Hepatocyte (in vitro differentiated cells): ENCODE results near the gene PPP1R1B.

ENCODE experiments used
- EZH2 ChIP-seq: fragments of 200-600 bp; sonication (generic); IDR thresholded peaks from 2 replicates; pipeline ENCODE4 v1.6.1; 2016; ENCODE audit warnings: antibody characterized with exemption, mild to moderate bottlenecking, borderline replicate concordance
- EZH2phosphoT487 ChIP-seq: fragments of 200-600 bp; sonication (generic); IDR thresholded peaks from one replicate; pipeline ENCODE4 v1.6.1; 2018; ENCODE audit warnings: antibody characterized with exemption, mild to moderate bottlenecking, low read depth, moderate library complexity; ENCODE audit not compliant: unreplicated experiment, severe bottlenecking
- TF ChIP-seq, protein P1 (sequence below): fragments of 200-600 bp; sonication (generic); IDR thresholded peaks from 2 replicates; pipeline ENCODE4 v1.5.1; 2016; ENCODE audit warnings: antibody characterized with exemption, mild to moderate bottlenecking; ENCODE audit not compliant: poor library complexity

DNA sequence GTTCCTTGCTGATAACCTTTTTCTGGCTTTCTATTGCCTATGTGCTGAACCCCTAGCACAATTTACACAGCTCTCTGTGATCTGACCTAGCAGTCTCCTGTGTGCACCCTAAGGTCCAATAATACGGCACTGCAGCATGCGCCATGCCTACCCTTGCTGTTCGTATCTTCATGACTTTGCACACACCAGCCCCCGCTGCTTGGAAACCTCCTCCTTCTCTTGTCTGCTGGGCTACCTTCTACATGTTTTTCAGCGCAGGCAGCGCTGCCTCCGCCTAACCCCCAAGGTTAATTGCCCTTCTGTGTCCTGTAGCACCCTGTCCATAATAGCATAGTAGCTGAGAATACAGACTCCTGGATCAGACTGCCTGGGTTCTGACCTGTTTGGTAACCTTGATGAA, 11.6 kb downstream of the PPP1R1B start:
- TF ChIP-seq, protein P1, sequence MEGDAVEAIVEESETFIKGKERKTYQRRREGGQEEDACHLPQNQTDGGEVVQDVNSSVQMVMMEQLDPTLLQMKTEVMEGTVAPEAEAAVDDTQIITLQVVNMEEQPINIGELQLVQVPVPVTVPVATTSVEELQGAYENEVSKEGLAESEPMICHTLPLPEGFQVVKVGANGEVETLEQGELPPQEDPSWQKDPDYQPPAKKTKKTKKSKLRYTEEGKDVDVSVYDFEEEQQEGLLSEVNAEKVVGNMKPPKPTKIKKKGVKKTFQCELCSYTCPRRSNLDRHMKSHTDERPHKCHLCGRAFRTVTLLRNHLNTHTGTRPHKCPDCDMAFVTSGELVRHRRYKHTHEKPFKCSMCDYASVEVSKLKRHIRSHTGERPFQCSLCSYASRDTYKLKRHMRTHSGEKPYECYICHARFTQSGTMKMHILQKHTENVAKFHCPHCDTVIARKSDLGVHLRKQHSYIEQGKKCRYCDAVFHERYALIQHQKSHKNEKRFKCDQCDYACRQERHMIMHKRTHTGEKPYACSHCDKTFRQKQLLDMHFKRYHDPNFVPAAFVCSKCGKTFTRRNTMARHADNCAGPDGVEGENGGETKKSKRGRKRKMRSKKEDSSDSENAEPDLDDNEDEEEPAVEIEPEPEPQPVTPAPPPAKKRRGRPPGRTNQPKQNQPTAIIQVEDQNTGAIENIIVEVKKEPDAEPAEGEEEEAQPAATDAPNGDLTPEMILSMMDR: no peak
- TF ChIP-seq EZH2: no peak
- TF ChIP-seq EZH2phosphoT487: no peak
